Thoracic aorta (tissue), 2 donors: ENCODE measurements around the gene OTOS. TPM values are rescaled to one million over a fixed set of nuclear protein-coding genes. Genes with fewer than 3 reads are reported as not detected.

Experiments used
- ATAC-seq: fragments of 150-250 bp; one replicate; pipeline ENCODE4 v1.8.0; 2017; ENCODE audit warnings: low read depth; ENCODE audit not compliant: insufficient number of reproducible peaks, low FRiP score
- DNase-seq: peaks from one replicate; pipeline ENCODE4 v3.0.0-alpha.2; 2020; ENCODE audit warnings: low spot score
- H3K27ac ChIP-seq, 2 donors: fragments of 200-600 bp; sonication (generic); 1 replicate in 1 of 2; 2 replicates in 1 of 2; pipeline ENCODE4 v1.5.1; 2016; ENCODE audit warnings: mild to moderate bottlenecking in 2 of 2, moderate library complexity in 2 of 2
- H3K27me3 ChIP-seq: fragments of 200-600 bp; sonication (generic); replicated peaks from 2 replicates; pipeline ENCODE4 v1.6.0; 2016; ENCODE audit warnings: mild to moderate bottlenecking; ENCODE audit not compliant: insufficient read depth
- H3K36me3 ChIP-seq: fragments of 200-600 bp; sonication (generic); one replicate; pipeline ENCODE4 v1.5.1; 2016
- H3K4me1 ChIP-seq, 2 donors: fragments of 200-600 bp; sonication (generic); 1 replicate in 1 of 2; 2 replicates in 1 of 2; pipeline versions ENCODE4 v1.5.1 to v1.6.0; 2016; ENCODE audit warnings: low read depth in 2 of 2, mild to moderate bottlenecking in 1 of 2; ENCODE audit not compliant: control insufficient read depth in 1 of 2
- H3K4me3 ChIP-seq: fragments of 200-600 bp; sonication (generic); 2 replicates; pipeline ENCODE4 v1.5.1; 2016; ENCODE audit warnings: mild to moderate bottlenecking
- H3K9me3 ChIP-seq: fragments of 200-600 bp; sonication (generic); 2 replicates; pipeline ENCODE4 v1.5.1; 2016
- total RNA-seq, 2 donors: library from RNA; depleted of rRNA; stranded (reverse); fragments of >200 nt; gene quantifications; one replicate each; pipeline versions ENCODE4 v1.1.0 to v1.2.3, GENCODE V29; 2016
- TF ChIP-seq, protein P1 (sequence below): fragments of 200-600 bp; sonication (generic); IDR thresholded peaks from one replicate; pipeline ENCODE4 v1.5.1; 2019; ENCODE audit warnings: antibody characterized with exemption

Gene OTOS
- total RNA-seq, 2 donors from 2014 or later = not detected

DNA sequence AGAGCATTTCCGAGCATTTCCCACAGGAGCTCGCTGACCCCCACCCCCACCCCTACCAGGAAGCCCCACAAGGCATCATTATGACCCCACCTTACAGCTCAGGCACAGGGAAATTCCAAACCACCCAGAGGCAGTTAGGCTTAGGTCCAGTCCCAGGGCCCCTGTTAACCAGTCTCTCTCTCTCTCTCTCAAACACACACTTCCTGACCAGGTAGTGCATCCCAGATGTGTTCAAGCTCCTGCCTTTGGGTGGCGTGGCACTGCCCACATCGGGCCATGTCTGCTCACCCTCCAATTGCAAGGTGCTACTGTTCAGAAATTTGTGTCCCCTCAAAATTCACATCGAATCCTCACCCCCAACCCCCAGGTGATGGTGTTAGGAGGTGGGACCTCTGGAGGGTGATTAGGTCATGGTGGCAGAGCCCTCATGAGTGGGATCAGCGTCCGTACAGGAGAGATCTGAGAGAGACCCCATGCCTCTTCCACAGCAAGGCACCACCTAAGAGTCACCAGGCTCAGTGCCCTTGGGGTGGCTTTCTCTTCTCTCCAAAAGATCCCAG lies 13.2 kb downstream of the OTOS start:
- H3K27ac ChIP-seq = no peak overlapping the region
- DNase-seq = no peak
- ATAC-seq = no peak
- H3K4me3 ChIP-seq = no peak overlapping the region
- TF ChIP-seq, protein P1, sequence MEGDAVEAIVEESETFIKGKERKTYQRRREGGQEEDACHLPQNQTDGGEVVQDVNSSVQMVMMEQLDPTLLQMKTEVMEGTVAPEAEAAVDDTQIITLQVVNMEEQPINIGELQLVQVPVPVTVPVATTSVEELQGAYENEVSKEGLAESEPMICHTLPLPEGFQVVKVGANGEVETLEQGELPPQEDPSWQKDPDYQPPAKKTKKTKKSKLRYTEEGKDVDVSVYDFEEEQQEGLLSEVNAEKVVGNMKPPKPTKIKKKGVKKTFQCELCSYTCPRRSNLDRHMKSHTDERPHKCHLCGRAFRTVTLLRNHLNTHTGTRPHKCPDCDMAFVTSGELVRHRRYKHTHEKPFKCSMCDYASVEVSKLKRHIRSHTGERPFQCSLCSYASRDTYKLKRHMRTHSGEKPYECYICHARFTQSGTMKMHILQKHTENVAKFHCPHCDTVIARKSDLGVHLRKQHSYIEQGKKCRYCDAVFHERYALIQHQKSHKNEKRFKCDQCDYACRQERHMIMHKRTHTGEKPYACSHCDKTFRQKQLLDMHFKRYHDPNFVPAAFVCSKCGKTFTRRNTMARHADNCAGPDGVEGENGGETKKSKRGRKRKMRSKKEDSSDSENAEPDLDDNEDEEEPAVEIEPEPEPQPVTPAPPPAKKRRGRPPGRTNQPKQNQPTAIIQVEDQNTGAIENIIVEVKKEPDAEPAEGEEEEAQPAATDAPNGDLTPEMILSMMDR = no peak
- peaks cover 47% of the 10 kb centered on the region for H3K36me3 ChIP-seq
- H3K9me3 ChIP-seq = no peaks in the 10 kb centered on the region
- H3K4me1 ChIP-seq = no peaks in the 10 kb centered on the region
- H3K27me3 ChIP-seq = no peaks in the 10 kb centered on the region

DNA sequence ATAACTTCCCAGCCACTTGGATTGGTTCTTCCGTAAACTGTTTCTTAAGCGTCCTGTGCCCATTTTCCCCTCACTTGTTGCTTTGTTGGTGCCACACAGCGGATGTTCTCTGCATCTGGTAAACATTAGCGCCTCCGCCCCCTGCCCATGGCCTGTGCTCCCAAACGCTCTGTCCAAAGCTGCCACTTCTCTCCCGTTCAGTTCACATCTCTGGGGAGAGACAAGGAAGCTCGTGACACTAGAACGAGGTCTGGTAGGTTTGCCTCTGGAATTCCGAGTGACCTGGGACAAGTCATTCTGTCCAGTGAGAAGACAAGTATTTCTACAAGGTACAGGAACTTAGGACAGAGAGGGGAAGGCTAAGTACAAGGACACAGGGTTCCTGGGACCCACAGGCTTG lies 13.7 kb downstream of the OTOS start:
- TF ChIP-seq, protein P1 = no peak
- ATAC-seq (no peak), DNase-seq (no peak)
- Histone ChIP-seq H3K9me3 (no peaks in the 10 kb centered on the region), H3K4me3 (no peak overlapping the region), H3K36me3 (peaks cover 41% of the 10 kb centered on the region), H3K27ac (no peak overlapping the region), H3K4me1 (no peaks in the 10 kb centered on the region), H3K27me3 (no peaks in the 10 kb centered on the region)

DNA sequence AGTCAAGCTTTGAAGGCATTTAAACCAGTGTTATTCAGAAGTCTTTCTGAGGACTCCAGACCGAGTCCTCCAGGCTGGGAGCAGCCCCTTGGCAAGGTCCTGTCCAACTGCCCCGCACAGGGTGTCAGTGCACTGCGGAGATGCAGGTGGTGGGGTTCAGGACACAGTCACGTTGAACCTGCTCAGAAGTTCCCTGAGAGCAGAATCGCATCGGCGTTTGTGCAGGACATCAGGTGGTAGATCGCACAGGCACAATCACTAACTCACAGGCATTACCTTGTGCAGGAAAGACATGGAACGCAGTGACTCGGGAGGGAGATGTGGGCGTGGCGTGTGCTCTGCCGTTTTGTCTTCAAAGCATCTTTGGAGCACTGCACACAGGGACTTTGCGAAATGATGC lies 14.7 kb downstream of the OTOS start:
- Histone ChIP-seq H3K27ac (no peak overlapping the region), H3K36me3 (peaks cover 31% of the 10 kb centered on the region), H3K9me3 (no peaks in the 10 kb centered on the region), H3K27me3 (no peaks in the 10 kb centered on the region), H3K4me3 (no peak overlapping the region), H3K4me1 (no peaks in the 10 kb centered on the region)
- DNase-seq (no peak), ATAC-seq (no peak)
- TF ChIP-seq, protein P1 = no peak

DNA sequence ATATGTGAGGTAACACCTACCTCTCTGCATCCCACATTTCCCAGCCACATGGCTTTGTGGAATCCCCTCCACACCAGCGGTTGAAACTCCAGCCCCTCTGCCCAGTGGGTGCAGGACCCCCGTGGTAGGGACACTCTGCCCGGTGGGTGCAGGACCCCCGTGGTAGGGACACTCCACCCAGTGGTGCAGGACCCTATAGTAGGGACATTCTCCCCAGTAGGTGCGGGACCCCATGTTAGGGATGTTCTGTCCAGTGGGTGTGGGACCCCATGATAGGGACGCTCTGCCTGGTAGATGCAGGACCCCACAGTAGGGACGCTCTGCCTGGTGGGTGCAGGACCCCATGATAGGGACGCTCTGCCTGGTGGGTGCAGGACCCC lies 15.8 kb downstream of the OTOS start:
- Histone ChIP-seq H3K4me1 (no peaks in the 10 kb centered on the region), H3K27ac (no peak overlapping the region), H3K36me3 (peaks cover 20% of the 10 kb centered on the region), H3K4me3 (no peak overlapping the region), H3K9me3 (no peaks in the 10 kb centered on the region), H3K27me3 (no peaks in the 10 kb centered on the region)
- no peak for ATAC-seq
- no peak for DNase-seq
- TF ChIP-seq, protein P1 = no peak

DNA sequence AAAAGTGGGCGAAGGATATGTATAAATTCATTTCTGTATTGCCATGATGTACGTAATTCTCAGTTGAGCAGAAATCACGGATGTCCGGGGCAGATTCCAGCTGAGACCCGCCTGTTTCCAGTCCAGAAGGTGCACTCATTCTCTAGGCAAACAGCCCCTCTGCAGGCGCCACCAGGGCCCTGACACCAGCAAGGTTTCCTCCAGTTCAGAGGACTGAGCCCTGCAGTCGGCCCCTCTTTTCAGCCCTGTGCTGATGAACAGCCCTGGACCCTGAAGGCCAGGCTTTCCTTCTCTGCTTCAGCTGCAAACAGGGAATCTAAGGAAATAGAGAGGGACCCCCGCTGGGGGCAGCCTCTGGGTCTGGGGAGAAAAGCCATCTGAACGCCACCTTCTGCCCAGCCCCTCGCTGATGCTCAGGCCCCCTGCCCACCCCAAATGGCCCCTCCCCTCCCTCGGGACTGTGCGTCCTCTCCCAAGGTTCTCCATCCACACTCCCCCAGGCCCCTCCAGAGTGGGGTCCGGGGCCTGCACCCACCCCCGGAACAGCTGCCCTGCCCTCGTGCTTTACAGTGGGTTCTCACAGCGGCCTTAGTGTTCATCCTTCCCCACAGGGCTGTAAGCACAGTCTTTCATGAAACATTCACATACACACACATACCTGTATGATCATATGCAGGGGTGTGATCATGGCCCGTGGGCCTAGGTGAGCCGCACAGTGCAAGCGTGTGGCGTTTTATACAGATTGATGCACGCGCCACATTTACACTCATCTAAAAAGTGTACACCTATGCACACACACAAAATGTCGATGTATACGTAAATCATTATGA lies 16.4 kb downstream of the OTOS start:
- Histone ChIP-seq H3K4me3 (no peak overlapping the region), H3K9me3 (no peaks in the 10 kb centered on the region), H3K27ac (no peak overlapping the region), H3K4me1 (no peaks in the 10 kb centered on the region), H3K27me3 (no peaks in the 10 kb centered on the region), H3K36me3 (peaks cover 16% of the 10 kb centered on the region)
- ATAC-seq = no peak
- no peak for DNase-seq
- TF ChIP-seq, protein P1 = no peak
